Mammary epithelial cell (primary cell): Measurements from ENCODE around the gene OLFML1.

ENCODE experiments used
- EZH2 ChIP-seq: IDR thresholded peaks from 2 replicates; pipeline ENCODE4 v1.6.1; 2012; ENCODE audit warnings: low read length, inconsistent platforms, borderline replicate concordance
- TF ChIP-seq, protein P1 (sequence below), 2 donors: IDR thresholded peaks in 1 of 2; conservative IDR thresholded peaks in 1 of 2; 2 replicates each; pipeline ENCODE4 v1.5.1; 2011 to 2012; ENCODE audit warnings: inconsistent platforms in 2 of 2, low read length in 2 of 2, mild to moderate bottlenecking in 2 of 2, control low read depth in 1 of 2, low read depth in 1 of 2; ENCODE audit not compliant: insufficient read depth in 1 of 2; ENCODE audit errors: extremely low read depth in 1 of 2

GRCh38 chr11:7449841-7450214 lies 35.5 kb upstream of the OLFML1 start:
- TF ChIP-seq, protein P1, sequence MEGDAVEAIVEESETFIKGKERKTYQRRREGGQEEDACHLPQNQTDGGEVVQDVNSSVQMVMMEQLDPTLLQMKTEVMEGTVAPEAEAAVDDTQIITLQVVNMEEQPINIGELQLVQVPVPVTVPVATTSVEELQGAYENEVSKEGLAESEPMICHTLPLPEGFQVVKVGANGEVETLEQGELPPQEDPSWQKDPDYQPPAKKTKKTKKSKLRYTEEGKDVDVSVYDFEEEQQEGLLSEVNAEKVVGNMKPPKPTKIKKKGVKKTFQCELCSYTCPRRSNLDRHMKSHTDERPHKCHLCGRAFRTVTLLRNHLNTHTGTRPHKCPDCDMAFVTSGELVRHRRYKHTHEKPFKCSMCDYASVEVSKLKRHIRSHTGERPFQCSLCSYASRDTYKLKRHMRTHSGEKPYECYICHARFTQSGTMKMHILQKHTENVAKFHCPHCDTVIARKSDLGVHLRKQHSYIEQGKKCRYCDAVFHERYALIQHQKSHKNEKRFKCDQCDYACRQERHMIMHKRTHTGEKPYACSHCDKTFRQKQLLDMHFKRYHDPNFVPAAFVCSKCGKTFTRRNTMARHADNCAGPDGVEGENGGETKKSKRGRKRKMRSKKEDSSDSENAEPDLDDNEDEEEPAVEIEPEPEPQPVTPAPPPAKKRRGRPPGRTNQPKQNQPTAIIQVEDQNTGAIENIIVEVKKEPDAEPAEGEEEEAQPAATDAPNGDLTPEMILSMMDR (conservative IDR thresholded peaks at IDR 0.05 in 1 of 2, IDR thresholded peaks at IDR 0.05 in 1 of 2; ENCODE audit: extremely low read depth in 1 of 2, insufficient read depth in 1 of 2, low read depth in 1 of 2, low read length in 2 of 2) = no peak
- no peak for TF ChIP-seq EZH2
